Measurements from ENCODE around the gene RASL10A. TPM values are rescaled to one million over a fixed set of nuclear protein-coding genes. Genes with fewer than 3 reads are reported as not detected.

RASL10A gene
- total RNA-seq, 4 donors from 2014 or later: 0.38 to 3.5 (median 0.75) TPM; not detected in 1

DNA sequence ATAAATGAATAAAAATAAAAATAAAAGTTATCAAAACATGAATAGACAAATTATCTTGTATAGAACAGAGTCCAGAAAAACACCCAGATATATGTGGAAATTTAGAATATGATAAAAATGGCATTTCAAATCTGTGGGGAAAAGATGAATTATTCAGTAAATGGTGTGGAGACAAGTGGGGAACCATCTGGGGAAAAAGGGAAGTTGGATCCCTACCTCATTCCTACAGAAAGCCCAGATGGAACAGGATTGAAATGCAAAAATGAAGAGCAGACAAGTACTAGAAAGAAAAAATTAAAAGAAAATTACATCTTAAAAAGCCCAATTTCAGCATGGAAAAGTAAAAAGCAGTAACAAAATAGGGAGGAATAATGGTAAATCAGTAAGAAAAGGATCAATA lies 8.1 kb upstream of the RASL10A start:
- H3K27me3 ChIP-seq: no peaks in the 10 kb centered on the region
- peaks cover 12 to 26% (median 20%) of the 10 kb centered on the region in 3 donors for H3K36me3 ChIP-seq
- no peaks in the 10 kb centered on the region for H3K9me3 ChIP-seq
- TF ChIP-seq, protein P1, sequence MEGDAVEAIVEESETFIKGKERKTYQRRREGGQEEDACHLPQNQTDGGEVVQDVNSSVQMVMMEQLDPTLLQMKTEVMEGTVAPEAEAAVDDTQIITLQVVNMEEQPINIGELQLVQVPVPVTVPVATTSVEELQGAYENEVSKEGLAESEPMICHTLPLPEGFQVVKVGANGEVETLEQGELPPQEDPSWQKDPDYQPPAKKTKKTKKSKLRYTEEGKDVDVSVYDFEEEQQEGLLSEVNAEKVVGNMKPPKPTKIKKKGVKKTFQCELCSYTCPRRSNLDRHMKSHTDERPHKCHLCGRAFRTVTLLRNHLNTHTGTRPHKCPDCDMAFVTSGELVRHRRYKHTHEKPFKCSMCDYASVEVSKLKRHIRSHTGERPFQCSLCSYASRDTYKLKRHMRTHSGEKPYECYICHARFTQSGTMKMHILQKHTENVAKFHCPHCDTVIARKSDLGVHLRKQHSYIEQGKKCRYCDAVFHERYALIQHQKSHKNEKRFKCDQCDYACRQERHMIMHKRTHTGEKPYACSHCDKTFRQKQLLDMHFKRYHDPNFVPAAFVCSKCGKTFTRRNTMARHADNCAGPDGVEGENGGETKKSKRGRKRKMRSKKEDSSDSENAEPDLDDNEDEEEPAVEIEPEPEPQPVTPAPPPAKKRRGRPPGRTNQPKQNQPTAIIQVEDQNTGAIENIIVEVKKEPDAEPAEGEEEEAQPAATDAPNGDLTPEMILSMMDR (IDR thresholded peaks at IDR 0.05): no peak
- no peak for TF ChIP-seq POLR2A (IDR thresholded peaks at IDR 0.05)
- DNase-seq: no peak
- no peak overlapping the region for H3K4me3 ChIP-seq
- H3K4me1 ChIP-seq: no peaks in the 10 kb centered on the region
- intact Hi-C loops (cut with DNase I): no loop called here
- H3K27ac ChIP-seq: no peak overlapping the region

DNA sequence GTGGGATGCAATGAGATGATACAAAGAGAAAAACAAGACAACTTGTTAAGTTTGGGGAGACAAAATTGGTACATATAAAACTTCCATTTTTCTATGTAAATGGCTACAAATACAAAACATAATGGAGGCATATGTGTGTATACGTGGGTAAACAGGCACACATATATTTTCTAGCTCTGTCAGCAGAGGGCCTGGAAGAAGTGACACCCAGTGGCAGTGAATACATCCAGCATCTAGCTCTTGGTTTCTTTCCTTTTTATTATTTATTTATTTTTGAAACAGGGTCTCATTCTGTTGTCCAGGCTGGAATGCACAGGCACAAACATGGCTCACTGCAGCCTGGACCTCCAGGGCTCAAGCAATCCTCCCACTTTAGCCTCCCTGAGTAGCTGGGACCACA lies 5.0 kb upstream of the RASL10A start:
- Histone ChIP-seq H3K4me1 (peaks cover 3 to 6% (median 4%) of the 10 kb centered on the region in 3 donors), H3K4me3 (no peak overlapping the region), H3K27me3 (peaks cover 0 to 16% (median 2%) of the 10 kb centered on the region in 4 donors), H3K36me3 (no peaks in the 10 kb centered on the region), H3K9me3 (no peaks in the 10 kb centered on the region), H3K27ac (no peak overlapping the region)
- intact Hi-C loops (cut with DNase I): no loop called here
- WGBS, 2 donors: 48 to 93% methylated on average over 1 of the region's 1 CpG
- TF ChIP-seq, protein P1 (IDR thresholded peaks at IDR 0.05): no peak
- no peak for TF ChIP-seq POLR2A (IDR thresholded peaks at IDR 0.05)
- DNase-seq: no peak

GRCh38 chr22:29319072-29319471 lies 3.6 kb upstream of the RASL10A start:
- H3K9me3 ChIP-seq: no peaks in the 10 kb centered on the region
- WGBS, 2 donors: 64 to 80% methylated on average over 1 to 2 of the region's 2 CpGs
- H3K36me3 ChIP-seq: no peaks in the 10 kb centered on the region
- peaks cover 0 to 30% (median 8%) of the 10 kb centered on the region in 4 donors for H3K27me3 ChIP-seq
- intact Hi-C loops (cut with DNase I): no loop called here
- peaks cover 12 to 20% (median 18%) of the 10 kb centered on the region in 3 donors for H3K4me1 ChIP-seq
- DNase-seq: no peak
- no peak overlapping the region for H3K4me3 ChIP-seq
- no peak overlapping the region for H3K27ac ChIP-seq
- TF ChIP-seq, protein P1 (IDR thresholded peaks at IDR 0.05): no peak
- TF ChIP-seq POLR2A (IDR thresholded peaks at IDR 0.05): no peak

- Histone ChIP-seq H3K4me3 (no peak overlapping the region), H3K4me1 (peaks cover 21 to 32% (median 28%) of the 10 kb centered on the region in 3 donors), H3K27me3 (peaks cover 4 to 42% (median 8%) of the 10 kb centered on the region in 4 donors), H3K27ac (no peak overlapping the region), H3K36me3 (no peaks in the 10 kb centered on the region), H3K9me3 (no peaks in the 10 kb centered on the region)
- 95 to 98% methylated on average over 7 to 8 of the region's 18 CpGs for WGBS, 2 donors
- no peak for DNase-seq
- intact Hi-C loops (cut with DNase I): no loop called here
- TF ChIP-seq, protein P1 (IDR thresholded peaks at IDR 0.05): no peak
- TF ChIP-seq POLR2A (IDR thresholded peaks at IDR 0.05): no peak
Observed at GRCh38 chr22:29317827-29318454, 2.4 kb upstream of the RASL10A start.

GRCh38 chr22:29316141-29316828 lies 788 bp upstream of the RASL10A start:
- no peak overlapping the region for H3K4me3 ChIP-seq
- H3K4me1 ChIP-seq: peaks cover 29 to 48% (median 40%) of the 10 kb centered on the region in 3 donors
- intact Hi-C loops (cut with DNase I): no loop called here
- TF ChIP-seq, protein P1 (IDR thresholded peaks at IDR 0.05): no peak
- TF ChIP-seq POLR2A (IDR thresholded peaks at IDR 0.05): no peak
- no peaks in the 10 kb centered on the region for H3K9me3 ChIP-seq
- no peak for DNase-seq
- peaks cover 5 to 46% (median 8%) of the 10 kb centered on the region in 4 donors for H3K27me3 ChIP-seq
- WGBS, 2 donors: 58 to 64% methylated on average over 10 to 11 of the region's 18 CpGs
- peaks cover 0 to 9% (median 0%) of the 10 kb centered on the region in 3 donors for H3K36me3 ChIP-seq
- no peak overlapping the region for H3K27ac ChIP-seq
